B cell (primary cell): Measurements from ENCODE around the gene MYMX. TPM values are rescaled to one million over a fixed set of nuclear protein-coding genes. Genes with fewer than 3 reads are reported as not detected.

Source experiments
- ATAC-seq: fragments of 200-7000 bp; cut with Tn5 transposase; one replicate; pipeline ENCODE4 v1.10.0; 2021; ENCODE audit warnings: low read depth, mild to moderate bottlenecking, moderate number of reproducible peaks, moderate library complexity
- CTCF ChIA-PET: fragments of 350-600 bp; sonication (Branson Sonifier 250); formaldehyde crosslinking; loops from one replicate; lab custom pipeline; 2021; ENCODE audit warnings: antibody characterized with exemption, inconsistent platforms; lab: Charles Lee
- POLR2A ChIA-PET: fragments of 350-600 bp; sonication (Branson Sonifier 250); formaldehyde crosslinking; loops from one replicate; lab custom pipeline; 2021; ENCODE audit warnings: antibody characterized with exemption; lab: Charles Lee
- DNase-seq: peaks from one replicate; pipeline ENCODE4 v3.0.0; 2013
- H2AFZ ChIP-seq: 2 replicates; pipeline ENCODE4 v1.6.1; 2012; ENCODE audit warnings: mild to moderate bottlenecking, low read depth, low read length; ENCODE audit not compliant: insufficient read depth, poor library complexity, severe bottlenecking
- H3K27ac ChIP-seq, 2 donors: 1 replicate in 1 of 2; 2 replicates in 1 of 2; pipeline ENCODE4 v1.5.1; 2012 to 2013; ENCODE audit warnings: low read length in 2 of 2, mild to moderate bottlenecking in 2 of 2, moderate library complexity in 1 of 2
- H3K27me3 ChIP-seq, 4 experiments: fragments of 200-600 bp in 1 of 4; sonication (generic) in 1 of 4; replicated peaks in 1 of 4; 1 replicate in 2 of 4; 2 replicates in 2 of 4; pipeline versions ENCODE4 v1.6.1 to v1.7.0; 2013 to 2016; ENCODE audit warnings: low read length in 3 of 4, mild to moderate bottlenecking in 2 of 4, mixed read lengths in 1 of 4, moderate library complexity in 1 of 4; ENCODE audit not compliant: insufficient read depth in 4 of 4, control insufficient read depth in 3 of 4; ENCODE audit errors: control extremely low read depth in 1 of 4
- H3K36me3 ChIP-seq, 2 experiments: replicated peaks in 1 of 2; 1 replicate in 1 of 2; 2 replicates in 1 of 2; pipeline versions ENCODE4 v1.6.1 to v1.7.1; 2013; ENCODE audit warnings: low read length in 1 of 2; ENCODE audit not compliant: insufficient read depth in 2 of 2, control insufficient read depth in 1 of 2; ENCODE audit errors: control extremely low read depth in 1 of 2, extremely low read depth in 1 of 2
- H3K4me1 ChIP-seq, 2 donors: fragments of 200-600 bp in 1 of 2; sonication (generic) in 1 of 2; 1 replicate in 1 of 2; 2 replicates in 1 of 2; pipeline versions ENCODE4 v1.5.1 to v1.6.1; 2013 to 2017; ENCODE audit warnings: low read length in 2 of 2; ENCODE audit not compliant: control insufficient read depth in 2 of 2, insufficient read depth in 2 of 2
- H3K4me2 ChIP-seq: replicated peaks from 2 replicates; pipeline ENCODE3; 2012; ENCODE audit warnings: mild to moderate bottlenecking, low read depth, low read length; ENCODE audit not compliant: poor library complexity, severe bottlenecking
- H3K4me3 ChIP-seq, 5 experiments: fragments of 200-600 bp in 1 of 5; sonication (generic) in 1 of 5; 1 replicate in 3 of 5; 2 replicates in 2 of 5; pipeline versions ENCODE4 v1.5.1 to v1.7.0; 2011 to 2016; ENCODE audit warnings: low read length in 4 of 5, mild to moderate bottlenecking in 4 of 5, low read depth in 2 of 5, control low read depth in 1 of 5, moderate library complexity in 1 of 5; ENCODE audit not compliant: insufficient read depth in 1 of 5; ENCODE audit errors: control extremely low read depth in 1 of 5, extremely low read depth in 1 of 5
- H3K79me2 ChIP-seq: fragments of 200-600 bp; sonication (generic); one replicate; pipeline ENCODE4 v1.6.0; 2016; ENCODE audit warnings: low read length; ENCODE audit not compliant: control insufficient read depth, insufficient read depth
- H3K9ac ChIP-seq: fragments of 200-600 bp; sonication (generic); 2 replicates; pipeline ENCODE4 v1.6.1; 2017; ENCODE audit warnings: mild to moderate bottlenecking, low read length, moderate library complexity
- H3K9me3 ChIP-seq, 3 donors: one replicate each; pipeline versions ENCODE4 v1.6.1 to v1.7.1; 2013; ENCODE audit warnings: low read length in 2 of 3; ENCODE audit not compliant: control insufficient read depth in 2 of 3, insufficient read depth in 1 of 3; ENCODE audit errors: control extremely low read depth in 1 of 3
- H4K20me1 ChIP-seq: 2 replicates; pipeline ENCODE4 v1.6.0; 2012; ENCODE audit warnings: mild to moderate bottlenecking, low read length; ENCODE audit not compliant: insufficient read depth, control insufficient read depth, poor library complexity, severe bottlenecking
- H3K27ac Mint-ChIP-seq: one replicate; pipeline ENCODE4 v1.8.0; 2021; ENCODE audit warnings: mixed read lengths
- H3K27me3 Mint-ChIP-seq: one replicate; pipeline ENCODE4 v1.8.0; 2021; ENCODE audit warnings: mixed read lengths
- H3K4me1 Mint-ChIP-seq: one replicate; pipeline ENCODE4 v1.8.0; 2021; ENCODE audit warnings: mixed read lengths
- H3K4me3 Mint-ChIP-seq: one replicate; pipeline ENCODE4 v1.8.0; 2021; ENCODE audit warnings: mixed read lengths
- H3K9me3 Mint-ChIP-seq: one replicate; pipeline ENCODE4 v1.8.0; 2022; ENCODE audit warnings: mixed read lengths; ENCODE audit not compliant: insufficient read depth
- EZH2 ChIP-seq: IDR thresholded peaks from 2 replicates; pipeline ENCODE4 v1.6.1; 2012; ENCODE audit warnings: borderline replicate concordance, low read depth, mild to moderate bottlenecking, moderate library complexity, low read length; ENCODE audit not compliant: insufficient read depth, poor library complexity, severe bottlenecking
- WGBS: methylation state at CpG from one replicate; pipeline ENCODE4 v1.1.5; 2013; ENCODE audit warnings: missing lambda C conversion rate; ENCODE audit not compliant: insufficient coverage; 5-methylcytosine and 5-hydroxymethylcytosine counted together
- intact Hi-C: fragments of 100-400 bp; cut with micrococcal nuclease; formaldehyde crosslinking; loops from one replicate; pipeline ENCODE4 v1.10.0; 2022
- polyA plus RNA-seq: library from polyadenylated mRNA; depleted of rRNA; stranded (reverse); fragments of >200 nt; gene quantifications from 2 replicates; pipeline ENCODE4 v1.2.3, GENCODE V29; 2012
- total RNA-seq, 2 donors: library from RNA; stranded (reverse); fragments of 120-200 nt in 1 of 2; gene quantifications; 1 replicate in 1 of 2; 2 replicates in 1 of 2; pipeline versions ENCODE4 v1.2.3 to v1.2.4, GENCODE V29; 2013 to 2022
- TF ChIP-seq, protein P1 (sequence below): fragments of 200-600 bp; IDR thresholded peaks from one replicate; pipeline ENCODE4 v1.8.0; 2022; ENCODE audit warnings: antibody characterized with exemption, mild to moderate bottlenecking

MYMX gene
- total and polyA plus RNA-seq, 2 donors (not counting 1 experiment from before 2014, with no cell fraction given), result not detected

GRCh38 chr6:44226368-44227147, 9.8 kb downstream of the MYMX start:
- no peak overlapping the region for H3K4me2 ChIP-seq
- peaks cover 20% of the 10 kb centered on the region for H3K4me1 Mint-ChIP-seq
- CTCF ChIA-PET, result interaction anchor here (0.7 to 2.9 kb wide), 5 partner anchors 8 to 79 kb away, joined by 3 to 8 read pairs (median 4); no protein-coding TSS in a partner anchor
- H3K27ac Mint-ChIP-seq, result no peak overlapping the region
- peaks cover 5% of the 10 kb centered on the region for H3K79me2 ChIP-seq
- no peaks in the 10 kb centered on the region for H3K9me3 ChIP-seq
- H3K27me3 ChIP-seq, result peaks cover 0 to 2% (median 0%) of the 10 kb centered on the region in 4 experiments
- no peaks in the 10 kb centered on the region for H3K36me3 ChIP-seq
- TF ChIP-seq, protein P1, sequence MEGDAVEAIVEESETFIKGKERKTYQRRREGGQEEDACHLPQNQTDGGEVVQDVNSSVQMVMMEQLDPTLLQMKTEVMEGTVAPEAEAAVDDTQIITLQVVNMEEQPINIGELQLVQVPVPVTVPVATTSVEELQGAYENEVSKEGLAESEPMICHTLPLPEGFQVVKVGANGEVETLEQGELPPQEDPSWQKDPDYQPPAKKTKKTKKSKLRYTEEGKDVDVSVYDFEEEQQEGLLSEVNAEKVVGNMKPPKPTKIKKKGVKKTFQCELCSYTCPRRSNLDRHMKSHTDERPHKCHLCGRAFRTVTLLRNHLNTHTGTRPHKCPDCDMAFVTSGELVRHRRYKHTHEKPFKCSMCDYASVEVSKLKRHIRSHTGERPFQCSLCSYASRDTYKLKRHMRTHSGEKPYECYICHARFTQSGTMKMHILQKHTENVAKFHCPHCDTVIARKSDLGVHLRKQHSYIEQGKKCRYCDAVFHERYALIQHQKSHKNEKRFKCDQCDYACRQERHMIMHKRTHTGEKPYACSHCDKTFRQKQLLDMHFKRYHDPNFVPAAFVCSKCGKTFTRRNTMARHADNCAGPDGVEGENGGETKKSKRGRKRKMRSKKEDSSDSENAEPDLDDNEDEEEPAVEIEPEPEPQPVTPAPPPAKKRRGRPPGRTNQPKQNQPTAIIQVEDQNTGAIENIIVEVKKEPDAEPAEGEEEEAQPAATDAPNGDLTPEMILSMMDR, result no peak
- TF ChIP-seq EZH2, result no peak
- no peaks in the 10 kb centered on the region for H3K27me3 Mint-ChIP-seq
- no peak overlapping the region for H3K4me3 Mint-ChIP-seq
- no peak overlapping the region for H3K27ac ChIP-seq
- intact Hi-C loops, result no loop called here
- H3K4me1 ChIP-seq, result peaks cover 12 to 21% of the 10 kb centered on the region in 2 donors
- no peak overlapping the region for H3K4me3 ChIP-seq
- DNase-seq (no peak), ATAC-seq (no peak)
- no peak overlapping the region for H3K9ac ChIP-seq
- POLR2A ChIA-PET, result no interaction called here
- WGBS, result 94% methylated on average over 11 of the region's 15 CpGs
- no peaks in the 10 kb centered on the region for H3K9me3 Mint-ChIP-seq
- no peak overlapping the region for H2AFZ ChIP-seq
- H4K20me1 ChIP-seq, result no peaks in the 10 kb centered on the region

DNA sequence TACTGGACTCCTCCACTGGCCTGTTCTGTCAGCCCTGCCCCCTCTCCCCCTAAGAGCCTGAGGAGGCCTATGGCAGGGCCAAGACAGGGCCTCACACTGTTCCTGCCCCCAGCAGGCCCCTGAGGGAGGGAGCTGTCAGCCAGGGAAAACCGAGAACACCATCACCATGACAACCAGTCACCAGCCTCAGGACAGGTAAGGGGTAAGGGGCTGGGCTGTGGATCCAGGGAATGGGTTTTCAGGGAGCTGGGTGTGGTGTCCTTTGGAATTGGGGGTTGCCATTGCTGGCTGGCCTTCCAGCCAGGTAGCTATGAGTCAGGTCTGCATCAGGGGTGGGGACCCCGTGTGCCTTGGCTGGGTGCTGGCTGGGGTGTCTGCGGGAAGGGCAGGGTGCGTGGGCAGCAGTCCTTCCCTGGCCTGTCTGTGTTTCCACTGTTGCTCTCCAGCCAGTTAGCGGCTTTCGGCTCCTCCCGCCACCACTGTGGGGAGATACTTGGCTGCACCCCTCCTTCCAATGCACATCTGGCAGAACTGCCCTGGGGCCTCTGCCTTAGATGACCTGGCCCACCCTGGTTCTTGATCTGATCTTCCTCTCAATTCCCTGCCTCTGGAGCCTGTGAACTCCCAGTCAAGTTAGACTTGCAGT, 10.5 kb downstream of the MYMX start:
- Histone ChIP-seq H3K79me2 (peaks cover 5% of the 10 kb centered on the region), H3K4me1 (peaks cover 12 to 17% of the 10 kb centered on the region in 2 donors), H4K20me1 (no peaks in the 10 kb centered on the region), H3K27ac (no peak overlapping the region), H3K27me3 (peaks cover 0 to 2% (median 0%) of the 10 kb centered on the region in 4 experiments), H2AFZ (no peak overlapping the region), H3K4me3 (no peak overlapping the region), H3K9me3 (no peaks in the 10 kb centered on the region), H3K36me3 (no peaks in the 10 kb centered on the region), H3K9ac (no peak overlapping the region), H3K4me2 (no peak overlapping the region)
- Mint-ChIP-seq H3K27me3 (no peaks in the 10 kb centered on the region), H3K4me1 (peaks cover 16% of the 10 kb centered on the region), H3K27ac (no peak overlapping the region), H3K4me3 (no peak overlapping the region), H3K9me3 (no peaks in the 10 kb centered on the region)
- ATAC-seq (no peak), DNase-seq (no peak)
- 98% methylated on average over 6 of the region's 7 CpGs for WGBS
- intact Hi-C loops, result no loop called here
- TF ChIP-seq, protein P1, result no peak
- TF ChIP-seq EZH2, result no peak
- POLR2A ChIA-PET, result no interaction called here
- CTCF ChIA-PET, result interaction anchor here (0.9 to 1.8 kb wide), 4 partner anchors 9 to 30 kb away, joined by 3 to 6 read pairs (median 4); no protein-coding TSS in a partner anchor
